GM21526 (cell line): Measurements from ENCODE around the gene ZNF212.
"Not testable (repeated sequence)": the region's sequence is repeated elsewhere in the genome, so short reads cannot be mapped to it uniquely, and the experiment has no call there.

ENCODE experiments used
- ATAC-seq: cut with Tn5 transposase; IDR thresholded peaks from one replicate; pipeline ENCODE4 v1.9.1; 2021; ENCODE audit warnings: moderate library complexity; ENCODE audit not compliant: unreplicated experiment, low FRiP score

ZNF212 gene

GRCh38 chr7:149218469-149219420, 20.7 kb upstream of the ZNF212 start:
- ATAC-seq: no peak

- ATAC-seq: no peak
Measured at GRCh38 chr7:149220534-149220933, 18.9 kb upstream of the ZNF212 start.

GRCh38 chr7:149223176-149223575, 16.3 kb upstream of the ZNF212 start:
- ATAC-seq: no peak

GRCh38 chr7:149223761-149224160, 15.7 kb upstream of the ZNF212 start:
- ATAC-seq: no peak

GRCh38 chr7:149224352-149224751, 15.1 kb upstream of the ZNF212 start:
- ATAC-seq: no peak

- no peak for ATAC-seq
Measured at GRCh38 chr7:149225106-149225505, 14.3 kb upstream of the ZNF212 start.

GRCh38 chr7:149225656-149226055, 13.8 kb upstream of the ZNF212 start:
- no peak for ATAC-seq

GRCh38 chr7:149226366-149226765, 13.1 kb upstream of the ZNF212 start:
- ATAC-seq: not testable (repeated sequence)

- ATAC-seq: no peak
Measured at GRCh38 chr7:149226840-149227494, 12.5 kb upstream of the ZNF212 start.

- ATAC-seq: no peak
Measured at GRCh38 chr7:149228831-149229471, 10.5 kb upstream of the ZNF212 start.

- no peak for ATAC-seq
Measured at GRCh38 chr7:149229526-149229925, 9.9 kb upstream of the ZNF212 start.

- ATAC-seq: no peak
Measured at GRCh38 chr7:149232362-149232761, 7.1 kb upstream of the ZNF212 start.

GRCh38 chr7:149233655-149234204, 5.7 kb upstream of the ZNF212 start:
- not testable (repeated sequence) for ATAC-seq

GRCh38 chr7:149237502-149237901, 1.9 kb upstream of the ZNF212 start:
- ATAC-seq: no peak

GRCh38 chr7:149238051-149238450, 1.4 kb upstream of the ZNF212 start:
- no peak for ATAC-seq

GRCh38 chr7:149240637-149241036, 1.2 kb downstream of the ZNF212 start:
- no peak for ATAC-seq

GRCh38 chr7:149241696-149242095, 2.2 kb downstream of the ZNF212 start:
- no peak for ATAC-seq

GRCh38 chr7:149245244-149245643, 5.8 kb downstream of the ZNF212 start:
- no peak for ATAC-seq

GRCh38 chr7:149245744-149246143, 6.3 kb downstream of the ZNF212 start:
- no peak for ATAC-seq

GRCh38 chr7:149248777-149249176, 9.3 kb downstream of the ZNF212 start:
- ATAC-seq: no peak

- not testable (repeated sequence) for ATAC-seq
Measured at GRCh38 chr7:149250151-149250550, 10.7 kb downstream of the ZNF212 start.
